GM19324 (cell line): ENCODE measurements around the gene CDK2.

Experiments
- ATAC-seq: cut with Tn5 transposase; IDR thresholded peaks from one replicate; pipeline ENCODE4 v1.9.1; 2021; ENCODE audit warnings: mild to moderate bottlenecking, moderate library complexity; ENCODE audit not compliant: unreplicated experiment, low FRiP score

CDK2 gene

GRCh38 chr12:56007564-56008559 is 41.2 kb downstream of the CDK2 start:
- peak; percentile 6 for ATAC-seq

GRCh38 chr12:56010111-56010570 is 43.5 kb downstream of the CDK2 start:
- no peak for ATAC-seq

GRCh38 chr12:56011509-56012090 is 45.0 kb downstream of the CDK2 start:
- ATAC-seq = no peak

- no peak for ATAC-seq
Observed at GRCh38 chr12:56013482-56013881, 46.9 kb downstream of the CDK2 start.

- no peak for ATAC-seq
Observed at GRCh38 chr12:56014205-56014604, 47.6 kb downstream of the CDK2 start.

GRCh38 chr12:56017181-56017580 is 50.6 kb downstream of the CDK2 start:
- no peak for ATAC-seq

- ATAC-seq = no peak
Observed at GRCh38 chr12:56018356-56018755, 51.7 kb downstream of the CDK2 start.

- ATAC-seq = no peak
Observed at GRCh38 chr12:56020423-56021184, 54.0 kb downstream of the CDK2 start, which contains the start of gene IKZF4. Gene IKZF4 (plus strand): TSS chr12:56021043. CDS start chr12:56021494, 451 bp downstream.

GRCh38 chr12:56021889-56022497 is 55.4 kb downstream of the CDK2 start:
- no peak for ATAC-seq
